ENCODE data around the gene JAK1. TPM values are rescaled to one million over a fixed set of nuclear protein-coding genes. Genes with fewer than 3 reads are reported as not detected.

JAK1 gene
- total RNA-seq, 2 donors from 2014 or later = 90.3 to 122 TPM

GRCh38 chr1:64983110-64983509 lies 16.8 kb upstream of the JAK1 start:
- no peak for DNase-seq (ENCODE audit: low spot score)
- Histone ChIP-seq H3K27me3 (no peaks in the 10 kb centered on the region), H3K4me3 (no peak overlapping the region), H3K36me3 (peaks cover 9% of the 10 kb centered on the region), H3K4me1 (peaks cover 0 to 10% of the 10 kb centered on the region in 2 donors), H3K9me3 (no peaks in the 10 kb centered on the region), H3K27ac (no peak overlapping the region)
- TF ChIP-seq, protein P1, sequence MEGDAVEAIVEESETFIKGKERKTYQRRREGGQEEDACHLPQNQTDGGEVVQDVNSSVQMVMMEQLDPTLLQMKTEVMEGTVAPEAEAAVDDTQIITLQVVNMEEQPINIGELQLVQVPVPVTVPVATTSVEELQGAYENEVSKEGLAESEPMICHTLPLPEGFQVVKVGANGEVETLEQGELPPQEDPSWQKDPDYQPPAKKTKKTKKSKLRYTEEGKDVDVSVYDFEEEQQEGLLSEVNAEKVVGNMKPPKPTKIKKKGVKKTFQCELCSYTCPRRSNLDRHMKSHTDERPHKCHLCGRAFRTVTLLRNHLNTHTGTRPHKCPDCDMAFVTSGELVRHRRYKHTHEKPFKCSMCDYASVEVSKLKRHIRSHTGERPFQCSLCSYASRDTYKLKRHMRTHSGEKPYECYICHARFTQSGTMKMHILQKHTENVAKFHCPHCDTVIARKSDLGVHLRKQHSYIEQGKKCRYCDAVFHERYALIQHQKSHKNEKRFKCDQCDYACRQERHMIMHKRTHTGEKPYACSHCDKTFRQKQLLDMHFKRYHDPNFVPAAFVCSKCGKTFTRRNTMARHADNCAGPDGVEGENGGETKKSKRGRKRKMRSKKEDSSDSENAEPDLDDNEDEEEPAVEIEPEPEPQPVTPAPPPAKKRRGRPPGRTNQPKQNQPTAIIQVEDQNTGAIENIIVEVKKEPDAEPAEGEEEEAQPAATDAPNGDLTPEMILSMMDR (IDR thresholded peaks at IDR 0.05) = no peak

GRCh38 chr1:64981601-64982533 lies 15.5 kb upstream of the JAK1 start:
- no peaks in the 10 kb centered on the region for H3K9me3 ChIP-seq
- no peak overlapping the region for H3K4me3 ChIP-seq
- no peak overlapping the region for H3K27ac ChIP-seq
- no peaks in the 10 kb centered on the region for H3K4me1 ChIP-seq
- H3K27me3 ChIP-seq = no peaks in the 10 kb centered on the region
- TF ChIP-seq, protein P1 (IDR thresholded peaks at IDR 0.05) = no peak
- DNase-seq (ENCODE audit: low spot score) = no peak
- peaks cover 9% of the 10 kb centered on the region for H3K36me3 ChIP-seq

- Histone ChIP-seq H3K36me3 (peaks cover 13% of the 10 kb centered on the region), H3K4me3 (no peak overlapping the region), H3K27ac (no peak overlapping the region), H3K4me1 (no peaks in the 10 kb centered on the region), H3K27me3 (no peaks in the 10 kb centered on the region), H3K9me3 (no peaks in the 10 kb centered on the region)
- DNase-seq (ENCODE audit: low spot score) = no peak
- TF ChIP-seq, protein P1 (IDR thresholded peaks at IDR 0.05) = no peak
These were observed 14.6 kb upstream of the JAK1 start for GRCh38 chr1:64980745-64981600.

DNA sequence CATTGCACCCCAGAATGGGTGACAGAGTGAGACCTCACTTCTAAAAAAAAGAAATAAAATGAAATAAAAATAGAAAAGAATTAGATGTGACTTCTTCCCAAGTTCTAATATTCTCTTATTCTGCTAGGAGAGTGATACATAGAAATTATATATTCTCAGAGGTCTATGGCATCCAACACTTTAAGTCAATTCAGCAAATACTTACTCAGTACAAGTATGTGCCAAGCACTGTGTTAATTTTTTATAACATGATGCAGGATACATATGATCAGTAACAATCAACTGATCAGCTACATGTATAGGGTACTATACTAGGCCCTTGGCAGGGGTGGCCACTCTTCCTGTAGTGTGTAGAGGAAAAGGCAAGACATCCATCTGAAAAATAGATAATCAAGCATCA lies 13.0 kb upstream of the JAK1 start:
- TF ChIP-seq, protein P1 (IDR thresholded peaks at IDR 0.05) = no peak
- DNase-seq (ENCODE audit: low spot score) = no peak
- H3K9me3 ChIP-seq = no peaks in the 10 kb centered on the region

GRCh38 chr1:64976361-64976760 lies 10.0 kb upstream of the JAK1 start:
- no peaks in the 10 kb centered on the region for H3K9me3 ChIP-seq
- H3K27me3 ChIP-seq = no peaks in the 10 kb centered on the region
- peaks cover 15% of the 10 kb centered on the region for H3K36me3 ChIP-seq
- TF ChIP-seq, protein P1 (IDR thresholded peaks at IDR 0.05) = no peak
- H3K27ac ChIP-seq = no peak overlapping the region
- no peaks in the 10 kb centered on the region for H3K4me1 ChIP-seq
- no peak for DNase-seq (ENCODE audit: low spot score)
- no peak overlapping the region for H3K4me3 ChIP-seq

More for the DNA sequence above, 13.0 kb upstream of the JAK1 start:
- Histone ChIP-seq H3K27ac (no peak overlapping the region), H3K36me3 (peaks cover 15% of the 10 kb centered on the region), H3K4me1 (no peaks in the 10 kb centered on the region), H3K4me3 (no peak overlapping the region), H3K27me3 (no peaks in the 10 kb centered on the region)

All from right atrium auricular region (tissue), 2 donors.